GM19023 (cell line): ENCODE results near the gene TRIM27.
"Not testable (repeated sequence)": the region's sequence is repeated elsewhere in the genome, so short reads cannot be mapped to it uniquely, and the experiment has no call there.

ENCODE experiments used
- ATAC-seq: cut with Tn5 transposase; IDR thresholded peaks from one replicate; pipeline ENCODE4 v1.9.1; 2021; ENCODE audit warnings: mild to moderate bottlenecking, moderate library complexity; ENCODE audit not compliant: unreplicated experiment

TRIM27 gene

DNA sequence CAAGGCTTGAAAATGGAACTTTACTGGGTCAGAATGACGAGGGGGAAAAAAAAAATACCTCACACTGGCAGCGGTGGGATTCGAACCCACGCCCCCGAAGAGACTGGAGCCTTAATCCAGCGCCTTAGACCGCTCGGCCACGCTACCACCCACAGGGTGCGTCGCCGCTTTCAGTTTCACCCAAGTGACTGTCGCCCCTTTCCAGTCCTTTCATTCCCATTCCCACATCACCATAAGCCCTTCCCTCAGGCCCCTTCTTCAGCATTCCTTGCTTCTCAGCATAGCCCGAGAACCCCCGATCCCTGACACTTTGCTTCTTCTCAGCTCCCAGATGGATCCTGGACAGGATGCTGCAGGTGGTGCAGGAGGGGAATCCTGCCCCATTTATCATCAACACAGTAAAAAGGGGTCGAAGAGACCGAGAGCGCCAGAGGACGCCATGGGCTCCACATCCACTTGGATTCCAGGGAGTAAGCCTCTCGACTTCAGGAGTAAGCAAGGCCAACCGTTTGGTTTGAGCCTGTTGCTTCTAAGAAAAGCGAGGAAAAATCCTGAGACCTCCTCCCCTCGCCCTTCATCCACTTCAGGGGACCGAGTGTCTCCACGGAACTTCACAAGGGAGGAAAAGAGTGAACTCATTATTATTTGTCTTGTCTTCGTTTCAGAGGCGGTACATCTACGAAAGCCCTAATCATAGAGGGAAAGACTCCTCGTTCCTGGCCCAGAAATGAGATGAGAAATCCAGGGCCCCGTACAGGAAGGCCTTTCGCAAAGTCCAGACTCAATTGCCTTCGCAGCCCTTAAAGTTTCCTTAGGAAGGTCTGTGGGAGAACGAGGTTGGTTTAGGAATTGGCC, 20.0 kb upstream of the TRIM27 start:
- no peak for ATAC-seq

DNA sequence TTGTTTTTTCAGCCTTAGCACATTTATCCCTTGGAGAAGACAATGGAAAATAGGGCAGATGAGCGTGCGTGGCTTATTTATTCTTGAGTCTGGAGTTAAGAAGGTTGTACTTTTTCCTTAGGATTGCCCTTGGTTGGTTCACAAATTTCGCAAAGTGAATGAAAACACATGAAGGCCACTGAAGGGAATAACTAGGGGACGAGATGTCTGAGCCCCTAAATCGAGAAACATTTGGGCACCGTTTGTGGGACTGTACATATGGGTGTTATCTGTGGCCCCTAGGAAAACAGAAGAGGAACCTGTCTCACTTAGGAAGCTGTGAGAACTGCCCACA, 19.4 kb upstream of the TRIM27 start:
- ATAC-seq: no peak

DNA sequence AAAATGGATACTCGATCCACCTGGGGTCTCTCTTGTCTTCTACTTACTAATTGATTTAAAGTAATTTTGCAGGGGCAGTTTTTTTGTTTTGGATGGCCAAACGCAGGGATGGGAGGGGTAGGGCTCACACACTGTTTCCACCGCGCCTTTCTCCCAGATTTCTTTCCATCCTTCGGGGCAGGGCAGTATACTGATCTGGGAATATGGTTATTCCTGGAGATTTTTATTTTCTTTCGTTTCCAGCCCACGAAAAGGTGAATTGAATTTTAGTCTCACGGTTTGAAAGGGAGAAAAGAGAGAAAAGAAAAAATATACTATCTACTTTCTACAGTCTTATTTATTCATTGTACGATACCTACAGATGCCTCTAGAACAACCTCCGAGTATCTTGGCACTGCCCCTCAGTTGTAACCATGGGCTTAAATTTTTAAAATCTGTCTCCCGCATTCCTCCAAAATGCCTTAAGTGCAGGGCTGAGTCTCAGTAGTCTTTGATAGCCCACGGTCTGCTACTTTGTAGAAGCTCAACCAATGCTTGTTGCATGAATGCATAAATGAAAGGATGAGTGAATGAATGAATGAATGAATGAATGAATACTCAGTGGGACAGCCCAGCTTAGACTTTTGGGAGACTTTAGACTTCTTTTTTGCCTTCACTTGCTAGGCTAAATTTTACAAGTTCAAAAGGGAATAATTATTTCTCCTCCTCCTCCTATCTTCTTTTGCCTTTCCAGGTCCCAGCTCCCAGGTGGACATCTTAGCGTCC, 18.1 kb upstream of the TRIM27 start:
- no peak for ATAC-seq

DNA sequence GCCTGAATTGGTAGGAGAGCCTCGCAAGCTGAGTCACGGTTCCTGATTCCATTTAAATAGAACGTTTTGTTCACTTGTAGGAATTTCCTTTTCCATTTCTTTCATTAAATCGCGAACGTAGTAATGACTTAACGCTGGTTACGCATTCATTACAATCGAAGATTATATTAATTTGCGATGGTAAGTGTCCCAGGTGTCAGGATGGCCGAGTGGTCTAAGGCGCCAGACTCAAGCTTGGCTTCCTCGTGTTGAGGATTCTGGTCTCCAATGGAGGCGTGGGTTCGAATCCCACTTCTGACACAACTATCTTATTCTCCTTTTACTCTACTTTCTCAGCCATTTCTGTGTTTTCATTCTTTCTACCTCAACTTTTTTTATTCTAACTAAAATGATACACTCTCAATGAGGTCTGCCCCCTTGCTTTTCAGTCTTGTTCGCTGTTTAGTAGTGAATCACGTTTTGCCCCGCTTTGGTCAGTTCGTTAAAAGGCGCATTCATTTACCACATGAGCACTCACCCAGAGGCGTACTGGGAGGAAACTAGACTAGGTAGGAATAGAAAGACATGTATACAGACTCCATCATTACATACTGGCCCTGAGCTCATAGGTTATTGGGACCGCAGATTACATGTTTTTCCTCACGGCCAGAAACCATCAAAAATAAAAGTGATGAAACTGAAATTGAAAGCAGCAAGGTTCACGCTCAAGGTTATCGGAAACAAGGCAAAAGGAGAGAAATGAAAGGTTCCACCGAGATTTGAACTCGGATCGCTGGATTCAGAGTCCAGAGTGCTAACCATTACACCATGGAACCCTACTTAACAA, 17.3 kb upstream of the TRIM27 start:
- ATAC-seq: peak; percentile 62

DNA sequence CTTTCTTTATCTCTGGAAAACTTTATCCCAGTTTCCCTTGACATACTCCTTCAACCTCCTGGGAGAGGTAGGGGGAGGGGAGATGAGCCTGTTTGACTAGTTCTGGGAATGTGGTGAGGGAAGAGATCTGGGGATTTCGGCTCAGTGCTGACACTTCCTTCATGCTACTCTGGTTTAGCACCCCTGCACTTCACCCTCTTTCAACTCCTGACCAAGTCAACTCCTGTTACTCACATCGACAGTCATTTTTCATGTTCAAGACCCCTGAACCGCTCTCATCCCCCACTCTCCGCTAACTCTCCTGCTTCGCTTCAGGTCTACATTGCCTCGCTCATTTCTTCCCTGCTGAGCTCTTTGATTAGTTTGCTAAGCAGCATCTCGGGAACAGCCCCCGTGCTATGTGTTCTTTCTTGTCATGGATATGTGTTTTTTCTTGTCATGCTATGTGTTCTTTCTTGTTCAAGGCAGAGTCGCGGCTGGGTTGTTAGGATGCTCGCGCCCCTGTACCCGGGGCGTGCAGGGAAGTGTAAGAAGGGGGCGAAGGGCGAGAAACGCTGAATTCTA, 16.6 kb upstream of the TRIM27 start:
- peak; percentile 23 for ATAC-seq

DNA sequence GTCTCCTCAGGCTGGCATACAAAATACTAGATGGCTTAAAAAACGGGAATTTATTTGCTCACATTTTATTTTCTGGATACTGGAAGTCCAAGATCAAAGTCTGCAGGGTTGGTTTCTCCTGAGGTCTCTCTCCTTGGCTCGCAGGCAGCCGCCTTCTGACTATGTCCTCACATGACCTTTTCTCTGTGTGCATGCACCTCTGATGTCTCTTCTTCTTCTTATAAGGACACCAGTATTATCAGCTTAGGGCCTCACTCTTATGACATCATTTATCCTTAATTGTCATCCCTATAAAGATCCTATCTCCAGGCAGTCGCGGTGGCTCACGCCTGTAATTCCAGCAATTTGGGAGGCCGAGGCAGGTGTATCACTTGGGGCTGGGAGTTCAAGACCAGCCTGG, 9.3 kb upstream of the TRIM27 start:
- ATAC-seq: no peak

DNA sequence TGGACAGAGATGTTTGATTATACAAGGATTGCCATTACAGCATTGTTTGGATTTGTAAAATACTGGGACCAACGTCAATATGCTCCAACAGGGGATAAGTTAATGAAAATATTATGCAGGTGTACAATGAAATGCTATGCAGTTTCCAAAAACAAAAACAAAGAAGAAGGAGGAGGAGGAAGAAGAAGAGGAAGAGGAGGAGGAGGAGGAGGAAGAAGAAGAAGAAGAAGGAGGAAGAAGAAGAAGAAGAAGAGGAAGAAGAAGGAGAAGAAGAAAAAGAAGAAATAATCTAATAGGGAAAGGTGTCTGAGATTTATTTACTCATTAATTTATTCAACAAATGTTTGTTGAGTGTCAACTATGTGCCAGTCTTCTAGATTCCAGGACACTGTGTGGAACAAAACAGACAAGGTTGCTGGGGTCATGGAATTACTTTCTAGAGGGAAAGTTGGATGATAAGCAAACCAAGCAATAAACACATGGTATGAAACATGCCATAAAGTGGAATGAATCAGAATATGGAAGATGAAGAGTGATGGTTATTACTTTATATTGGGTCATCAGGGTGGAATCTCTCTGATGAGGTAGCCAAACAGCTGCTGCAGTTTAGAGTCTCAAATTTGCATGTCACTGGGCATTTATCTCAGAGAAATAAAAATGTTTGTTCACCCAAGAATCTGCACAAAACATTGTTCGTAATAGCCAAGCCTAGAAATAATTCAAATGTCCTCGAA, 6.3 kb upstream of the TRIM27 start:
- ATAC-seq: no peak

DNA sequence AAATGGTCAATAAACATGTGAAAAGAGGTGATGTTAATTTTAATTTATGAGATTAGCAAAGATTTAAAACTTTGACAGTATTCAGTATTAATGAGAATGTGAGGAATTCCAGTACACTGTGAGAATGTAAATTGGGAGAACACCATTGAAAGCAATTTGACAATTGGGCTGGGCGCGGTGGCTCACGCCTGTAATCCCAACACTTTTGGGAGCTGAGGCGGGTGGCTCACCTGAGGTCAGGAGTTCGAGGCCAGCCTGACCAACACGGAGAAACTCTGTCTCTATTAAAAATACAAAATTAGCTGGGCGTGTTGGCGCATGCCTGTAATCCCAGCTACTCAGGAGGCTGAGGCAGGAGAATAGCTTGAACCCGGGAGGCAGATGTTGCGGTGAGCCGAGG, 5.6 kb upstream of the TRIM27 start:
- ATAC-seq: not testable (repeated sequence)

DNA sequence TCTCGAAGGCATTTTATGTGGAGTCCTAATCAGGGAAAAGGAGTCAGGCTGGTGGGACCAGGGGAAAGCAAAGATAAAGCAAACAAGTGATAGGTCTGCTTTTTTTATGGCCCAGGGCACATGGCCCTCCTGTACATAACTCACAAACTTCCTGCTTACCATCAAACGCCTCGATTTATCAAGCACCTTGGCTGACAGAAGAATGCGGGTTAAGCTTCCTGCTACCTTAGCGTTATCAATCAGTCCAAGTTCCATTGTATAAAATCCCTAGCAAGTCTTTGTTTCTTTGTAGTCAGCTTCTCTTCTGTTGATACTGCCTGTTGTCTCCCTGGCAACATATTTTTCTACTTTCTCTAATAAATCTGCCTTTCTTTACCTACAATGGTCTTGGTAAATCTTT, 4.1 kb upstream of the TRIM27 start:
- no peak for ATAC-seq

DNA sequence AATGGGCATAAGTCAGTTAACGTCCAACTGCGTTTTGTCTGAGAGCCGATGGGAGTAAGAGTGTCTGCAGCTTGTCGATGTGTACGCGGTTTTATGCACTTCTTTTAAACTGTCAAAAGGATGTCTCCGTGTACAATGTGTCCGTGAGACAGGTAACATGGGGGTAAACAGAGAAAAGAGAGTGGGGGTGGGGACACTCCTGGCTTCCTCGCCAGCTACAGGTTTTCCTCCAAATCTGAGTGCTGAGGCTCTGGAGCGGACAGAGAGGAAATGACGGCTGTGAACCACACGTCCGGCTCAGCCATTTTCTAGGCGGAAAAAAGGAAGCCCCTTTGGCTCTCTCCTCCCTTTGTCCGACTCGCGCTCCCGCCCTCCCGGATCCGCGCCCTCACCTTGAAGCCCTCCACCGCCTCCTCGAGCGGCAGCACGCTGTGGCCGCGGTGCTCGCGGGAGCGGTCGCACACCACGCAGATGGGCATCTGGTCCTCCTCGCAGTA, 916 bp downstream of the TRIM27 start:
- peak; percentile 35 for ATAC-seq

DNA sequence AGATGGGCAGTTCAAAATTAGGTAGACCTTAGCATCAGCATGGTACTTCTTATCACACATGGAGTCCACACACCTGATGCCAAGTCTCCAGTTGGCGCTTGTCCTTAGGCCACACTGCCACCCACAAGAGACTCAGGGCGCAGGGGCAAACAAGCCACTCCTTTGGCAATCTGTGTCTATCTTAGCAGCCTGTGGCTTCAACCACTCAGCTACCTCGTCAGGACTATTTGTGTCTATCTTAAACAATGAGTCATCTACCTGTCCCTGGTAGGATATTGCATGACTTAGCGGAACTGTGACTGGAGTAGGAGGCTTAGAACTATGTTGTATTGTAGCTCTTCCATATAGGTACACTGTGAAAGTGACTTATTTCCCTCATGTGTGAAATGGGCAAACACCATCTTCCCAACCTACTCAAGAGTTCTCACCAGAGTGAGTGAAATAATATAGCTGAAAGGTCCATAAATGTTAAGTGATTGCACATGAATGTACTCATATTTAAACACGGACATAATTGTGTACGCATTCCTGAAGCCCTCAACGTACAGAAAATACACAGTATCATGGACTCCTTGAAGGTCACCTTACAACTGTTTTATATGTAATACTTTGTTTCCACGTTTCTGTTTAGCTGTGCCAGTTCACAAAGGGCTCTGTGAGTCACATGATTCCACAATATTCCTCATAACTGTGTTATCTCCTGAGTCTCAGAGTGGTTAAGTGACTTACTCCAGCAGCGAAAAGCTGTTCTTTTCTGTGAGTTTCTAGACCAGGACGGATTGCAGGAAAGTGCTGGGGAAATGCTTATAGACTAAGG, 1.6 kb downstream of the TRIM27 start:
- ATAC-seq: no peak

DNA sequence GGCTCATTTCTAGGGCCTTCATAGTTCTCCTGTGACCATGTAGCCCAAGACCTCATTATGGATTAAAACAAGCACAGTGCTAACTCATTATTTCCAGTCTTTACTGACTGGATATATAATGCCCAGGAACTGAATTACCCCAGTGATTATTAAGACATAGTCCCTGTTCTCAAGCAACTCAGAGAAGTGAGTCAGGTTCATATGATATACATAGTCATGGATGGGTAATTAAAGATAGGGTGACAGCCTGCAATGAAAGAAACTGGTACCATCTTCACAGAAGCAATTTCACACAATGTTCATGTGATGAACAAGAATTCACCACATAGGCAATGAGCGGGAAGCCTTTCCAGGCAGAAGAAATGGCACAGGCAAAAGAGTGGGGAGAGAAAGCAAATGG, 3.5 kb downstream of the TRIM27 start:
- ATAC-seq: no peak

DNA sequence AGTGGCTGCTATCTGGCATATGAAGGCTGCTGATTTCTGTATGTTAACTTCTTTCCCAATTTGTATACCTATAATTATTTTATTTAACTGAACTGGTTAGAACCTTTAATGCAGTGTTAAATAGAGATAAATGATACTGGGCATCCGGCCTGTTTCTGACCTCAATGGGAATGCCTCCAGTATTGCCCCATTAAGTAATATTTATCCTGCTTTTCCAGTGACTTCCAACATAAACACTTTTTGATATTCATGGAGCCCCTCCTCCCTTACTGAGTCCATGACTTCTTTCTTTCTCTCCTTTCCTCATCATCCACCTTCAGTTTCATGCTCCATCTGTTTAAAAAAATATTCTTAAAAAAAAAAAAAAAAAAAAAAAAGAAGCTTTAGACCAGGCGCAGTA, 8.8 kb downstream of the TRIM27 start:
- no peak for ATAC-seq

DNA sequence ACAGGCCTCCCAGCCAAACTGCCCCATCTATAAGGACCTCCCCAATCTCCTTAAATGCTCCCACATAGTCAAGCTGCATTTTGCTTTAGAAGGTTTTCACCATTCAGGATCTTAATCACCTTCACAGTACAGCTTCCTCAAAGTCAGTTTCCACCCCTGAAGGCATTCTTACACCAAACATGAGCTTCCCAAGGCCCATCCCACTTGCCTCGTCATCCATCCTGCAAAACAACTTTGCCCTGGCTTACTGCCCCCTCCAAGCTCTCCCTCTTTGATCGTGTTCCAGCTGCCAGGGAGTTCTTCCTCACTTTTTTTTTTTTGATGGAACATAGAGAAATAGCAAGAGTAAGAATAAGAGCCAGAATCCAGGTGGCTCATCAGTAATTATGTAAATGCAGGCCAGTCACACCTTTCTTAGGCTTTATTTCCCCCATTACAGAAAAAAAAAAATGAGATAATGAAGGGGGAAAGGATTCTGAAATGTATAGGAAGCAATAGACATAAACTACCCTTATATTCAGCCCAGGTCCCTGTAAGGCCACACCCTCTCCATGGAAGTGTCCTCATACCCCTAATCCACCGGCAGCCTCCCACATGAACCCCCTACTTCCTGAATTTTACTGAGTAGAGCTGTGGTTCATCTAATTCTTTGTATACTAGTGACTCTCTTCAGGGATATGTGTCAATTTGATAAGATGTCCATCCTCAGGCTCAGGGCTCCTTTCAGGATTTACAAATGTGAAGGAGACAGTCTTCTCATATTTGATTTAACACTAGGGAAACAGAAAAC, 12.7 kb downstream of the TRIM27 start:
- ATAC-seq: no peak

DNA sequence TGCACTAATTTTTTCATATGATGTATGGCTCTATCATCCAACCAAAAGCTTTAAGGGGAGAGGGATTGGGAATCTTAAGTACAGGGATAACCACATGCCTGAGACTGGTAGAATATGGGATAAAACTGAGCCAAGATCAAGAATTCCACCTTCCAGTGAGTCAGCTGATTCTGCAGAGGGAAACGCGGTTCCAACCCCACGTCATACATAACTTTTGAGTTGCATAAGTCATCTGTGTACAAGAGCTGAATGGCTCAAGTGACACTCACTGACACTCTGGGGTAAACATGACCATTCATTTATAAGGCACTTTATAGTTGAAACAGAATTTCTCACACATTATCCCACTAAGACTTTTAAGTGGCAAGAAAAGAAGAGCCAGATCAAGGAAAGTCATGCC, 16.4 kb downstream of the TRIM27 start:
- ATAC-seq: no peak

DNA sequence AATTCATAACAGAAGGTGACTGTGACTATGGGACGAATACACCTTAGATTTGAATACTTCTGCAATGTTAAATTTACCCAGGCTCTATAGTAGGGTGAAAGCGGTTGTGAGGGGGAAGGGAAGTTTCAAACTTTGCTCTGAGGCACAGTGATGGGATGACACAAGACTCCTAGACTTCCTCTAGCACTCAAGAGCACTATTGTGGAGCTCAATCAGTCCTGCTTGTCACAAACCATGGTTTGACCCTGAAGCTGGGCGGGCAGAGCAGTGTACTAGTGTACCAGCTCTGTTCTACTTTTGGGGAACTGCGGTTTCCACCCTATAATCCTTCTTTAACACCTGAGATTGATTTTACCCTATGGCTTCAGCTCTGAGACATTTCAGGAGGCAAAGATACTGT, 17.1 kb downstream of the TRIM27 start:
- no peak for ATAC-seq

DNA sequence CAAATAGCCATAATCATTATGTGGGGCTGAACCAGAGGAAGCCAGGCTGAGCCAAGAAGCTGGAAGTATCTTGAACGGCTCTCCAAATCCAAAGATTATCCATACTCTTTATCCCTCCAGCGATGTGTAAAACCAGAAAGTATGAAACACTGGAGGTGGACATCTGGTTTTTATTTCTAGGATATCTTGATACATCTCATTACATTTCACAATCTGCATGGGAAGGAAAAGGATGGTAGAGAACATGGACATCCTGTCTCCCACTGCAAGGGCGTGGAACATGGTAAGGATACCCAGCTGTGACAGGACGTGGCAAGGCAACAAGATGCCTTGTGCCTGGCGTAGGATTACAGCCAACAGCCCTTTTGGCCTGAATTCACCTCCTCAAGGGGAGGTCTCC, 20.1 kb downstream of the TRIM27 start:
- no peak for ATAC-seq

DNA sequence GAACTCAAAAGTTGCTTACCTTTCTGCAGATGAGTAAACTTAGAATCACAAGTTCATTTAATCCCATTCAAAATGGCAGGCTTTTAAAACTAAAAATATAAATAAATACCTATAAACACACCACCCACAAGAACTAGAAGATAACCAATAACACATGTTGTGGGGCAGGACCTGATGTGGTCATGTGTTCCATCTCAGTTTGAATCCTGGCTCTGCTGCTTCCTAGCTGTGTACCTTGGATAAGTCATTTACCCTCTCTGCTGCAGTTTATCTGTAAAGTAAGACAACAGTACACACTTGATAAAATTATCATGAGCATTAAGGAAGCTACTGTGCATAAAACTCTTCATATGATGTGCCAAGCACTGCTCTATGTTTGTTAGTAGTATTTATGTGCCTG, 22.0 kb downstream of the TRIM27 start:
- ATAC-seq: no peak
